Measurements from ENCODE around the gene PLTP. TPM values are rescaled to one million over a fixed set of nuclear protein-coding genes. Genes with fewer than 3 reads are reported as not detected.
"Not testable (repeated sequence)": the region's sequence is repeated elsewhere in the genome, so short reads cannot be mapped to it uniquely, and the experiment has no call there.

The PLTP gene
- 1.1 and 2.2 TPM in 2 replicates for total RNA-seq (2014; rRNA removed; shearing (Covaris generic))

GRCh38 chr20:45911486-45912343, at the start of gene PLTP:
TSS of gene PLTP (minus strand) at chr20:45912155. CDS start at chr20:45911452, 703 bp downstream.
- no peak for DNase-seq (ENCODE audit: low spot score)

- DNase-seq (ENCODE audit: low spot score) = no peak
These were observed 48.1 kb upstream of the PLTP start for GRCh38 chr20:45959956-45960630.

- no peak for DNase-seq (ENCODE audit: low spot score)
These were observed 47.2 kb upstream of the PLTP start for GRCh38 chr20:45959126-45959525.

- DNase-seq (ENCODE audit: low spot score) = no peak
These were observed 46.6 kb upstream of the PLTP start for GRCh38 chr20:45958593-45958992.

GRCh38 chr20:45957021-45957941, 45.3 kb upstream of the PLTP start:
- no peak for DNase-seq (ENCODE audit: low spot score)

GRCh38 chr20:45956326-45956725, 44.4 kb upstream of the PLTP start:
- DNase-seq (ENCODE audit: low spot score) = not testable (repeated sequence)

GRCh38 chr20:45953672-45954071, 41.7 kb upstream of the PLTP start:
- DNase-seq (ENCODE audit: low spot score) = no peak

GRCh38 chr20:45952861-45953260, 40.9 kb upstream of the PLTP start:
- no peak for DNase-seq (ENCODE audit: low spot score)

- DNase-seq (ENCODE audit: low spot score) = no peak
These were observed 40.2 kb upstream of the PLTP start for GRCh38 chr20:45951925-45952834.

GRCh38 chr20:45950330-45950646, 38.3 kb upstream of the PLTP start:
- no peak for DNase-seq (ENCODE audit: low spot score)

- DNase-seq (ENCODE audit: low spot score) = no peak
These were observed 37.8 kb upstream of the PLTP start for GRCh38 chr20:45949542-45950329.

GRCh38 chr20:45948742-45949541, 37.0 kb upstream of the PLTP start:
- no peak for DNase-seq (ENCODE audit: low spot score)

- no peak for DNase-seq (ENCODE audit: low spot score)
These were observed 36.3 kb upstream of the PLTP start for GRCh38 chr20:45948261-45948733.

- no peak for DNase-seq (ENCODE audit: low spot score)
These were observed 35.3 kb upstream of the PLTP start for GRCh38 chr20:45947110-45947866.

- no peak for DNase-seq (ENCODE audit: low spot score)
These were observed 34.4 kb upstream of the PLTP start for GRCh38 chr20:45946149-45946970.

- DNase-seq (ENCODE audit: low spot score) = no peak
These were observed 33.8 kb upstream of the PLTP start for GRCh38 chr20:45945678-45946148.

- no peak for DNase-seq (ENCODE audit: low spot score)
These were observed 33.2 kb upstream of the PLTP start for GRCh38 chr20:45944965-45945677.
